Measurements from ENCODE around the gene EHD2.

GRCh38 chr19:47762151-47762550 lies 48.9 kb downstream of the EHD2 start:
- TF ChIP-seq CTCF (IDR thresholded peaks at IDR 0.05), result no peak
- no peak for TF ChIP-seq POLR2A (IDR thresholded peaks at IDR 0.05)
- no peak for TF ChIP-seq EP300 (IDR thresholded peaks at IDR 0.05)

Data from ovary (tissue), 3 donors.